T-helper 17 cell (primary cell): Measurements from ENCODE around the gene DCTD. TPM values are rescaled to one million over a fixed set of nuclear protein-coding genes. Genes with fewer than 3 reads are reported as not detected.
A peak's percentile ranks its signal among the peaks of the same experiment; 100 is the strongest.

Source experiments
- ATAC-seq: fragments of 150-1000 bp; cut with Tn5 transposase; 2 replicates; pipeline ENCODE4 v1.10.0; 2021; ENCODE audit warnings: mild to moderate bottlenecking, moderate library complexity
- DNase-seq, 3 donors: peaks; one replicate each; pipeline versions ENCODE4 v3.0.0 to v3.0.0-alpha.2; 2020 to 2021
- H3K9me3 ChIP-seq: one replicate; pipeline ENCODE4 v1.7.0; 2013; ENCODE audit warnings: low read length, mild to moderate bottlenecking; ENCODE audit not compliant: control insufficient read depth, poor library complexity, severe bottlenecking
- H3K27ac Mint-ChIP-seq: one replicate; pipeline ENCODE4 v1.8.0; 2022; ENCODE audit warnings: mild to moderate bottlenecking, moderate library complexity, mixed read lengths
- H3K27me3 Mint-ChIP-seq: one replicate; pipeline ENCODE4 v1.8.0; 2022; ENCODE audit warnings: mixed read lengths
- H3K36me3 Mint-ChIP-seq: one replicate; pipeline ENCODE4 v1.8.0; 2022; ENCODE audit warnings: low read depth, mixed read lengths
- H3K4me1 Mint-ChIP-seq: one replicate; pipeline ENCODE4 v1.8.0; 2022; ENCODE audit warnings: mild to moderate bottlenecking, mixed read lengths
- H3K4me3 Mint-ChIP-seq: one replicate; pipeline ENCODE4 v1.8.0; 2022; ENCODE audit warnings: mild to moderate bottlenecking, moderate library complexity, mixed read lengths
- total RNA-seq, 4 donors: library from RNA in 2 of 4; stranded (reverse) in 2 of 4; gene quantifications; one replicate each; pipeline ENCODE4 v1.2.3 and lab custom pipeline; 2022 to 2026

The DCTD gene
- total RNA-seq, 2 donors from 2014 or later = 50.4 to 55.5 TPM

GRCh38 chr4:182869697-182870096 is 47.5 kb downstream of the DCTD start:
- Mint-ChIP-seq H3K27me3 (no peaks in the 10 kb centered on the region), H3K27ac (no peak overlapping the region)

GRCh38 chr4:182866746-182867145 is 50.4 kb downstream of the DCTD start:
- DNase-seq (no peak), ATAC-seq (no peak)
- H3K27ac Mint-ChIP-seq = peak overlapping the region; percentile 54
- peaks cover 2% of the 10 kb centered on the region for H3K4me1 Mint-ChIP-seq
- no peaks in the 10 kb centered on the region for H3K36me3 Mint-ChIP-seq
- no peaks in the 10 kb centered on the region for H3K9me3 ChIP-seq
- no peak overlapping the region for H3K4me3 Mint-ChIP-seq
- H3K27me3 Mint-ChIP-seq = no peaks in the 10 kb centered on the region

More at GRCh38 chr4:182869697-182870096, 47.5 kb downstream of the DCTD start:
- no peaks in the 10 kb centered on the region for H3K9me3 ChIP-seq
- H3K4me1 Mint-ChIP-seq = peaks cover 5% of the 10 kb centered on the region
- H3K4me3 Mint-ChIP-seq = no peak overlapping the region
- no peak for ATAC-seq
- H3K36me3 Mint-ChIP-seq = no peaks in the 10 kb centered on the region
- DNase-seq = no peak

GRCh38 chr4:182863501-182863900 is 53.7 kb downstream of the DCTD start:
- no peaks in the 10 kb centered on the region for H3K9me3 ChIP-seq
- Mint-ChIP-seq H3K27ac (no peak overlapping the region), H3K36me3 (peaks cover 2% of the 10 kb centered on the region), H3K4me1 (no peaks in the 10 kb centered on the region), H3K4me3 (no peak overlapping the region), H3K27me3 (no peaks in the 10 kb centered on the region)
- DNase-seq (no peak), ATAC-seq (no peak)

GRCh38 chr4:182862921-182863320 is 54.3 kb downstream of the DCTD start:
- H3K27ac Mint-ChIP-seq = no peak overlapping the region
- H3K9me3 ChIP-seq = no peaks in the 10 kb centered on the region
- no peak overlapping the region for H3K4me3 Mint-ChIP-seq
- no peak for DNase-seq
- peaks cover 2% of the 10 kb centered on the region for H3K36me3 Mint-ChIP-seq
- H3K27me3 Mint-ChIP-seq = no peaks in the 10 kb centered on the region
- H3K4me1 Mint-ChIP-seq = no peaks in the 10 kb centered on the region
- ATAC-seq = no peak

GRCh38 chr4:182862141-182862875 is 54.9 kb downstream of the DCTD start:
- peaks cover 2% of the 10 kb centered on the region for H3K36me3 Mint-ChIP-seq
- ATAC-seq (no peak), DNase-seq (no peak)
- no peaks in the 10 kb centered on the region for H3K27me3 Mint-ChIP-seq
- no peaks in the 10 kb centered on the region for H3K9me3 ChIP-seq
- no peak overlapping the region for H3K4me3 Mint-ChIP-seq
- no peaks in the 10 kb centered on the region for H3K4me1 Mint-ChIP-seq
- no peak overlapping the region for H3K27ac Mint-ChIP-seq

GRCh38 chr4:182861346-182861745 is 55.8 kb downstream of the DCTD start:
- no peak for DNase-seq
- Mint-ChIP-seq H3K36me3 (peaks cover 2% of the 10 kb centered on the region), H3K27ac (no peak overlapping the region), H3K4me1 (no peaks in the 10 kb centered on the region), H3K27me3 (no peaks in the 10 kb centered on the region), H3K4me3 (no peak overlapping the region)
- ATAC-seq = no peak
- H3K9me3 ChIP-seq = no peaks in the 10 kb centered on the region

GRCh38 chr4:182859730-182860129 is 57.5 kb downstream of the DCTD start:
- DNase-seq (no peak), ATAC-seq (no peak)
- H3K36me3 Mint-ChIP-seq = peaks cover 2% of the 10 kb centered on the region
- H3K4me1 Mint-ChIP-seq = no peaks in the 10 kb centered on the region
- H3K4me3 Mint-ChIP-seq = no peak overlapping the region
- no peak overlapping the region for H3K27ac Mint-ChIP-seq
- H3K9me3 ChIP-seq = no peaks in the 10 kb centered on the region
- H3K27me3 Mint-ChIP-seq = no peaks in the 10 kb centered on the region

- Mint-ChIP-seq H3K4me3 (no peak overlapping the region), H3K27ac (no peak overlapping the region)
- no peak for DNase-seq
Observed at GRCh38 chr4:182858711-182859110, 58.5 kb downstream of the DCTD start.

GRCh38 chr4:182856862-182857261 is 60.3 kb downstream of the DCTD start:
- Mint-ChIP-seq H3K27ac (no peak overlapping the region), H3K36me3 (peaks cover 4% of the 10 kb centered on the region), H3K4me3 (no peak overlapping the region), H3K4me1 (no peaks in the 10 kb centered on the region), H3K27me3 (no peaks in the 10 kb centered on the region)
- no peak for ATAC-seq
- no peaks in the 10 kb centered on the region for H3K9me3 ChIP-seq
- no peak for DNase-seq

More at GRCh38 chr4:182858711-182859110, 58.5 kb downstream of the DCTD start:
- Mint-ChIP-seq H3K4me1 (no peaks in the 10 kb centered on the region), H3K36me3 (peaks cover 2% of the 10 kb centered on the region), H3K27me3 (no peaks in the 10 kb centered on the region)
- no peaks in the 10 kb centered on the region for H3K9me3 ChIP-seq
- ATAC-seq = no peak

GRCh38 chr4:182855877-182856276 is 61.3 kb downstream of the DCTD start:
- Mint-ChIP-seq H3K36me3 (peaks cover 3% of the 10 kb centered on the region), H3K4me1 (no peaks in the 10 kb centered on the region), H3K27me3 (no peaks in the 10 kb centered on the region), H3K4me3 (no peak overlapping the region), H3K27ac (no peak overlapping the region)
- no peaks in the 10 kb centered on the region for H3K9me3 ChIP-seq
- DNase-seq (no peak), ATAC-seq (no peak)

- Mint-ChIP-seq H3K27ac (no peak overlapping the region), H3K4me3 (no peak overlapping the region), H3K36me3 (peaks cover 3% of the 10 kb centered on the region), H3K27me3 (no peaks in the 10 kb centered on the region), H3K4me1 (no peaks in the 10 kb centered on the region)
- H3K9me3 ChIP-seq = no peaks in the 10 kb centered on the region
- no peak for DNase-seq
- no peak for ATAC-seq
Observed at GRCh38 chr4:182855312-182855711, 61.9 kb downstream of the DCTD start.

- H3K27ac Mint-ChIP-seq = no peak overlapping the region
- H3K4me3 Mint-ChIP-seq = no peak overlapping the region
- peaks cover 3% of the 10 kb centered on the region for H3K36me3 Mint-ChIP-seq
- H3K27me3 Mint-ChIP-seq = no peaks in the 10 kb centered on the region
- DNase-seq (no peak), ATAC-seq (no peak)
- H3K9me3 ChIP-seq = no peaks in the 10 kb centered on the region
- no peaks in the 10 kb centered on the region for H3K4me1 Mint-ChIP-seq
Observed at GRCh38 chr4:182854466-182854865, 62.7 kb downstream of the DCTD start.

- Mint-ChIP-seq H3K4me1 (no peaks in the 10 kb centered on the region), H3K27ac (no peak overlapping the region), H3K4me3 (no peak overlapping the region), H3K27me3 (no peaks in the 10 kb centered on the region), H3K36me3 (peaks cover 3% of the 10 kb centered on the region)
- no peaks in the 10 kb centered on the region for H3K9me3 ChIP-seq
- no peak for DNase-seq
- ATAC-seq = no peak
Observed at GRCh38 chr4:182853731-182854330, 63.4 kb downstream of the DCTD start.

GRCh38 chr4:182848685-182849084 is 68.5 kb downstream of the DCTD start:
- H3K9me3 ChIP-seq = no peaks in the 10 kb centered on the region
- no peak for DNase-seq
- Mint-ChIP-seq H3K27ac (no peak overlapping the region), H3K36me3 (peaks cover 7% of the 10 kb centered on the region), H3K4me3 (no peak overlapping the region), H3K4me1 (no peaks in the 10 kb centered on the region), H3K27me3 (peaks cover 24% of the 10 kb centered on the region)
- no peak for ATAC-seq
